Bone marrow (tissue), 2 donors: ENCODE data around the gene MCMBP.
"Not testable (repeated sequence)": the region's sequence is repeated elsewhere in the genome, so short reads cannot be mapped to it uniquely, and the experiment has no call there.

ENCODE experiments used
- DNase-seq, 2 donors: peaks; one replicate each; lab custom pipeline; 2025; lab: John Stamatoyannopoulos, UW

MCMBP gene

GRCh38 chr10:119827430-119827829, 45.2 kb downstream of the MCMBP start:
- no peak for DNase-seq

GRCh38 chr10:119826771-119827170, 45.9 kb downstream of the MCMBP start:
- no peak for DNase-seq

GRCh38 chr10:119824299-119824698, 48.3 kb downstream of the MCMBP start:
- no peak for DNase-seq

- DNase-seq: no peak
These were observed 51.5 kb downstream of the MCMBP start for GRCh38 chr10:119821182-119821581.

- DNase-seq: no peak
These were observed 53.8 kb downstream of the MCMBP start for GRCh38 chr10:119818889-119819270.

GRCh38 chr10:119817991-119818888, 54.4 kb downstream of the MCMBP start:
- no peak for DNase-seq

GRCh38 chr10:119815671-119816070, 57.0 kb downstream of the MCMBP start:
- DNase-seq: no peak

- no peak for DNase-seq
These were observed 60.0 kb downstream of the MCMBP start for GRCh38 chr10:119812684-119813083.

- no peak for DNase-seq
These were observed 61.5 kb downstream of the MCMBP start for GRCh38 chr10:119811122-119811521.

GRCh38 chr10:119807960-119808697, 64.5 kb downstream of the MCMBP start:
- no peak for DNase-seq

- no peak for DNase-seq
These were observed 66.1 kb downstream of the MCMBP start for GRCh38 chr10:119806334-119807130.

GRCh38 chr10:119805702-119806230, 66.9 kb downstream of the MCMBP start:
- DNase-seq: no peak

- no peak for DNase-seq
These were observed 69.4 kb downstream of the MCMBP start for GRCh38 chr10:119803264-119803663.

- DNase-seq: no peak
These were observed 70.6 kb downstream of the MCMBP start for GRCh38 chr10:119801998-119802538.

GRCh38 chr10:119801176-119801575, 71.5 kb downstream of the MCMBP start:
- DNase-seq: no peak

GRCh38 chr10:119796039-119796438, 76.6 kb downstream of the MCMBP start:
- DNase-seq: no peak

GRCh38 chr10:119795101-119795500, 77.5 kb downstream of the MCMBP start:
- not testable (repeated sequence) for DNase-seq

- peak; percentile 3 to 43 for DNase-seq
These were observed 86.4 kb downstream of the MCMBP start for GRCh38 chr10:119786117-119786769.

GRCh38 chr10:119784340-119785067, 88.1 kb downstream of the MCMBP start:
- peak in 1 of 2 donors; percentile 57 for DNase-seq

GRCh38 chr10:119783665-119784027, 89.0 kb downstream of the MCMBP start:
- DNase-seq: no peak
